Fibroblast of skin of left quadriceps (primary cell): ENCODE measurements around the gene JAK2.
"Not testable (repeated sequence)": the region's sequence is repeated elsewhere in the genome, so short reads cannot be mapped to it uniquely, and the experiment has no call there.

Experiments used
- DNase-seq, 2 experiments: peaks; one replicate each; pipeline ENCODE4 v3.0.0-alpha.2; 2013; ENCODE audit warnings: low read depth in 2 of 2

JAK2 gene

GRCh38 chr9:4984621-4985385, at the start of gene JAK2:
JAK2 (plus strand) TSS chr9:4985272; CDS start chr9:5021988, 36,716 bp downstream.
- peak; percentile 87 to 89 for DNase-seq

- no peak for DNase-seq
Measured at GRCh38 chr9:4936277-4936676, 48.8 kb upstream of the JAK2 start.

GRCh38 chr9:4936823-4937222, 48.2 kb upstream of the JAK2 start:
- DNase-seq = no peak

- DNase-seq = no peak
Measured at GRCh38 chr9:4937446-4937845, 47.6 kb upstream of the JAK2 start.

GRCh38 chr9:4938496-4938895, 46.6 kb upstream of the JAK2 start:
- no peak for DNase-seq

- no peak for DNase-seq
Measured at GRCh38 chr9:4939118-4939561, 45.9 kb upstream of the JAK2 start.

- not testable (repeated sequence) for DNase-seq
Measured at GRCh38 chr9:4942042-4942691, 42.9 kb upstream of the JAK2 start.

- DNase-seq = no peak
Measured at GRCh38 chr9:4943346-4943745, 41.7 kb upstream of the JAK2 start.

- DNase-seq = not testable (repeated sequence)
Measured at GRCh38 chr9:4944431-4945211, 40.5 kb upstream of the JAK2 start.

- DNase-seq = no peak
Measured at GRCh38 chr9:4946937-4947336, 38.1 kb upstream of the JAK2 start.

- DNase-seq = no peak
Measured at GRCh38 chr9:4955836-4956235, 29.2 kb upstream of the JAK2 start.

GRCh38 chr9:4959031-4959430, 26.0 kb upstream of the JAK2 start:
- no peak for DNase-seq

- no peak for DNase-seq
Measured at GRCh38 chr9:4962085-4962484, 23.0 kb upstream of the JAK2 start.

GRCh38 chr9:4964540-4964939, 20.5 kb upstream of the JAK2 start:
- no peak for DNase-seq

GRCh38 chr9:4965174-4965821, 19.8 kb upstream of the JAK2 start:
- no peak for DNase-seq

GRCh38 chr9:4967523-4967922, 17.5 kb upstream of the JAK2 start:
- DNase-seq = peak; percentile 46 to 49

GRCh38 chr9:4969130-4969529, 15.9 kb upstream of the JAK2 start:
- no peak for DNase-seq

- no peak for DNase-seq
Measured at GRCh38 chr9:4970970-4971641, 14.0 kb upstream of the JAK2 start.

GRCh38 chr9:4973246-4973645, 11.8 kb upstream of the JAK2 start:
- DNase-seq = no peak

GRCh38 chr9:4973902-4974301, 11.2 kb upstream of the JAK2 start:
- no peak for DNase-seq

- no peak for DNase-seq
Measured at GRCh38 chr9:4979239-4979638, 5.8 kb upstream of the JAK2 start.
